Testis (tissue), 2 donors: ENCODE data around the gene GJB2.

ENCODE experiments used
- CTCF ChIP-seq, 3 experiments: fragments of 450-650 bp in 2 of 3; fragments of 200-600 bp in 1 of 3; sonication (generic) in 1 of 3; IDR thresholded peaks; one replicate each; pipeline ENCODE4 v1.5.1; 2016 to 2019; ENCODE audit warnings: antibody characterized with exemption in 3 of 3, mild to moderate bottlenecking in 2 of 3, moderate library complexity in 1 of 3
- POLR2A ChIP-seq: fragments of 450-650 bp; IDR thresholded peaks from one replicate; pipeline ENCODE4 v1.6.1; 2017; ENCODE audit warnings: antibody characterized with exemption, mild to moderate bottlenecking, moderate library complexity

DNA sequence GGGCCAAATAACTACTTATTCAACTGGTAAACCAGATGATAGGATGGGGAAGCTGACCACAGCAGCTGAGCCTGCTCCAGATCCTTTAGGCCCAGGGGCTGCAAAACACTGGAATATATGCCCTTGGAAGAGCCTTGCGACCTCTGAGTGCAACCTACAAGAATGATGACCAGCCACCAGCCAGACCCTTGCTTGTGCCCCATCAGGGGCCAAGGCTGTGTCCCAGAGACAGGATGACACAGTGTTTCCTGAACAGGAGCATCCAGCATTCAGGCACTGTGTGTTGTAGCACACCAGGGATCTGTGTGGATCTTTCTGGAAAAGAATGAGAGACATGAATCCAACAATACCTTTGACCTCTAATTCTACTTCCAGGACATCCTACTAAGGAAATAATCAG lies 46.4 kb downstream of the GJB2 start:
- TF ChIP-seq CTCF (IDR thresholded peaks at IDR 0.05) (no peak), POLR2A (no peak)
